HG03378 (cell line): ENCODE results near the gene RHOF.
"Not testable (repeated sequence)": the region's sequence is repeated elsewhere in the genome, so short reads cannot be mapped to it uniquely, and the experiment has no call there.

Experiments used
- ATAC-seq: cut with Tn5 transposase; IDR thresholded peaks from one replicate; pipeline ENCODE4 v1.9.1; 2021; ENCODE audit warnings: mild to moderate bottlenecking, moderate library complexity; ENCODE audit not compliant: unreplicated experiment

The RHOF gene

GRCh38 chr12:121750507-121750955 lies 43.0 kb downstream of the RHOF start:
- no peak for ATAC-seq

GRCh38 chr12:121749267-121749666 lies 44.2 kb downstream of the RHOF start:
- ATAC-seq: no peak

GRCh38 chr12:121748571-121749265 lies 44.8 kb downstream of the RHOF start:
- no peak for ATAC-seq

GRCh38 chr12:121748218-121748570 lies 45.3 kb downstream of the RHOF start:
- no peak for ATAC-seq

GRCh38 chr12:121745545-121745944 lies 47.9 kb downstream of the RHOF start:
- ATAC-seq: not testable (repeated sequence)

GRCh38 chr12:121741743-121742142 lies 51.7 kb downstream of the RHOF start:
- no peak for ATAC-seq

GRCh38 chr12:121740847-121741246 lies 52.6 kb downstream of the RHOF start:
- ATAC-seq: no peak

- ATAC-seq: no peak
Observed at GRCh38 chr12:121738340-121738858, 55.1 kb downstream of the RHOF start.

- no peak for ATAC-seq
Observed at GRCh38 chr12:121733849-121734248, 59.6 kb downstream of the RHOF start.

GRCh38 chr12:121731473-121731872 lies 62.0 kb downstream of the RHOF start:
- no peak for ATAC-seq

- no peak for ATAC-seq
Observed at GRCh38 chr12:121729021-121729420, 64.5 kb downstream of the RHOF start.
